ENCODE data around the gene TSPOAP1. TPM values are rescaled to one million over a fixed set of nuclear protein-coding genes. Genes with fewer than 3 reads are reported as not detected.

The TSPOAP1 gene
- total and polyA plus RNA-seq, 2 of the 13 experiments (the other 11 are each of a cell fraction or from before 2014, with no cell fraction given), result not detected

DNA sequence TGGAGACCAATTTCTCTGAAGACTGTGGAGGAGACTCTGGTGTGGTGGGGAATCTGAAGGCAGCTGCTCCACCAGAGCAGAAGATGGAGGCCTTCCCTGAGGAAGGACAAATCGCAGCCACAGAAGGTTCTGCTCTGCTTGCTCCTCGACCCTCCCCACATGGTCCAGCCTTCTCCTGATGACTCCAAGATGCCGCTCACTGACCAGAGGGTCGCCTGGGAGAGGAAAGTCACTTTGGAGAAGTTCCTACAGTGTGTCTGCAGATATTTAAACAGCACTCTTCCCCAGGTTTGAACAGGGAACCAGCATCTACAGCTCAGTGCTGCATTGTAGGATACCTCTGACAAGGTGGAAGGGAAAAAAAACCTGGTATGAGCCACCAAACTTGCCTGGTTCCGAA is 44.4 kb upstream of the TSPOAP1 start:
- Histone ChIP-seq H3K9ac (ENCODE audit: insufficient read depth, low read depth, low read length) (peak overlapping the region; percentile 32; the same call in 1 of the 2 replicates), H3K4me2 (ENCODE audit: low read depth, low read length) (no peak overlapping the region), H3K4me3 (replicated peaks in 1 of 3; ENCODE audit: insufficient read depth in 1 of 3, low read depth in 2 of 3, low read length in 3 of 3) (no peak overlapping the region), H2AFZ (ENCODE audit: low read length) (no peak overlapping the region), H4K20me1 (ENCODE audit: insufficient read depth, low read length) (no peaks in the 10 kb centered on the region), H3K27ac (ENCODE audit: extremely low read length, insufficient read depth, low read length) (peak overlapping the region; percentile 92), H3K79me2 (ENCODE audit: insufficient read depth, low read length) (peaks cover 90% of the 10 kb centered on the region), H3K4me1 (ENCODE audit: insufficient read depth, low read length) (peaks cover 97% of the 10 kb centered on the region), H3K27me3 (ENCODE audit: control insufficient read depth in 1 of 2, insufficient read depth in 2 of 2, low read length in 2 of 2) (no peaks in the 10 kb centered on the region), H3K9me3 (ENCODE audit: low read length) (no peaks in the 10 kb centered on the region), H3K36me3 (replicated peaks in 1 of 2; ENCODE audit: control insufficient read depth in 1 of 2, insufficient read depth in 2 of 2, low read length in 2 of 2) (peaks cover 31 to 61% of the 10 kb centered on the region in 2 experiments)
- no TSS peak for BruUV-seq (replicated peaks)
- TF ChIP-seq POLR2G (IDR thresholded peaks at IDR 0.05; ENCODE audit: low read depth, low read length) (0 out of 2 replicates have a peak, but pooled peaks have one; percentile 26), AGO2 (optimal IDR thresholded peaks at IDR 0.05; ENCODE audit: low read depth, low read length) (peak; percentile 70), RBM22 (optimal IDR thresholded peaks at IDR 0.05; ENCODE audit: low read length) (peak; percentile 66), ASH2L (IDR thresholded peaks at IDR 0.05; ENCODE audit: insufficient read length, low read depth, low read length) (no peak)
- POLR2A ChIA-PET, result interaction anchor here (0.7 to 12.9 kb wide), 7 partner anchors 7 to 290 kb away, joined by 3 to 458 read pairs (median 11); partner anchors contain the start of genes DYNLL2, RNF43 and SUPT4H1
- intact Hi-C loops (cut with micrococcal nuclease; ENCODE audit: unreplicated experiment) (no loop called here), in situ Hi-C loops (cut with HindIII; ENCODE audit: extremely low pct_ligation_motif_present, low pct_unique_long_range_greater_than_20kb) (no loop called here)
- ATAC-seq (no peak), FAIRE-seq (no peak), DNase-seq (ENCODE audit: low spot score) (no peak)
- CTCF ChIA-PET (ENCODE audit: low intra/inter-chr PET ratio, low total read pairs), result no interaction called here
- 97% methylated on average over 5 of the region's 5 CpGs for WGBS (ENCODE audit: low lambda C conversion rate)

DNA sequence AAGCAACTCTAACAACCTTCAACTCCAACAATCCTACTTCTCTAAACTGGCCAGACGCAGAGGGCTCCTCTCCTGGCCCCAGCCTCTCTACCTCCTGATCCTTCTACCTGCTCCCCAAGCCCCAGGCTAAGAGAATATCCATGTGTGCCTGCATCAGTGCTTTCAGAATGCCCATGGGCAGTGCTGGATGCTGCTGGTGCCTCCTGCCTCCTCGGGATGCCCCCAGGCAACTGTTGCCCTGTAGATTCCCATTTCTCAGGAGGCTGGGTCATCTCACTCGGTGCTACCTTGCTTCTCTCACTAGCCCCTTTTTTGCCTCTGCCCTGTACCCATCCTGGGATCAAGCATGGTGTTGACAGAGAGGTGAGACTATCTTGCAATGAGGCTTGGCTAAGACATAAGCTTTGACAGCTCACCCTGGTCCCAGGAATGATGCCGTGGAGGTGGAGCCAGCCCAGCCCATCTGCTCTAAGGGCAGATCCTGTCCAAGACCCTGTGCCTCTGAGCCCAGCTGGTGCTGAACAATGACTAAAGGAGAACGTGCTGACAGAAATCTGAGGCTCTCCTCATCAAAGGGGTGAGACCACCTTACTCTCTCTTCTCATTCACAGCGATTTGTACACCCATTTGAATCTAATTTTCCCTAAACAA is 42.8 kb upstream of the TSPOAP1 start:
- no TSS peak for BruUV-seq (replicated peaks)
- in situ Hi-C loops (cut with HindIII; ENCODE audit: extremely low pct_ligation_motif_present, low pct_unique_long_range_greater_than_20kb) (no loop called here), intact Hi-C loops (cut with micrococcal nuclease; ENCODE audit: unreplicated experiment) (no loop called here)
- no peak overlapping the region for H2AFZ ChIP-seq (ENCODE audit: low read length)
- ChIA-PET CTCF (ENCODE audit: low intra/inter-chr PET ratio, low total read pairs) (no interaction called here), POLR2A (interaction anchor here (0.9 to 12.9 kb wide), 5 partner anchors 9 to 44 kb away, joined by 3 to 458 read pairs (median 58); partner anchors contain the start of gene RNF43)
- FAIRE-seq (no peak), ATAC-seq (no peak), DNase-seq (ENCODE audit: low spot score) (no peak)
- no peaks in the 10 kb centered on the region for H3K27me3 ChIP-seq (ENCODE audit: control insufficient read depth in 1 of 2, insufficient read depth in 2 of 2, low read length in 2 of 2)
- no peaks in the 10 kb centered on the region for H3K9me3 ChIP-seq (ENCODE audit: low read length)
- 89% methylated on average over 5 of the region's 6 CpGs for WGBS (ENCODE audit: low lambda C conversion rate)
- H3K27ac ChIP-seq (ENCODE audit: extremely low read length, insufficient read depth, low read length), result peak overlapping the region; percentile 92
- H4K20me1 ChIP-seq (ENCODE audit: insufficient read depth, low read length), result no peaks in the 10 kb centered on the region
- H3K4me3 ChIP-seq (replicated peaks in 1 of 3; ENCODE audit: insufficient read depth in 1 of 3, low read depth in 2 of 3, low read length in 3 of 3), result no peak overlapping the region
- peaks cover 87% of the 10 kb centered on the region for H3K79me2 ChIP-seq (ENCODE audit: insufficient read depth, low read length)
- no peak overlapping the region for H3K4me2 ChIP-seq (ENCODE audit: low read depth, low read length)
- peaks cover 97% of the 10 kb centered on the region for H3K4me1 ChIP-seq (ENCODE audit: insufficient read depth, low read length)
- peak overlapping the region; percentile 36 for H3K9ac ChIP-seq (ENCODE audit: insufficient read depth, low read depth, low read length)
- H3K36me3 ChIP-seq (replicated peaks in 1 of 2; ENCODE audit: control insufficient read depth in 1 of 2, insufficient read depth in 2 of 2, low read length in 2 of 2), result peaks cover 35 to 63% of the 10 kb centered on the region in 2 experiments
- TF ChIP-seq MIER3 (CRISPR knock-in tag; IDR thresholded peaks at IDR 0.05; ENCODE audit: borderline replicate concordance), result no peak
- no peak for TF ChIP-seq ZNF737 (CRISPR knock-in tag; IDR thresholded peaks at IDR 0.05; ENCODE audit: borderline replicate concordance)
- TF ChIP-seq, protein P1, sequence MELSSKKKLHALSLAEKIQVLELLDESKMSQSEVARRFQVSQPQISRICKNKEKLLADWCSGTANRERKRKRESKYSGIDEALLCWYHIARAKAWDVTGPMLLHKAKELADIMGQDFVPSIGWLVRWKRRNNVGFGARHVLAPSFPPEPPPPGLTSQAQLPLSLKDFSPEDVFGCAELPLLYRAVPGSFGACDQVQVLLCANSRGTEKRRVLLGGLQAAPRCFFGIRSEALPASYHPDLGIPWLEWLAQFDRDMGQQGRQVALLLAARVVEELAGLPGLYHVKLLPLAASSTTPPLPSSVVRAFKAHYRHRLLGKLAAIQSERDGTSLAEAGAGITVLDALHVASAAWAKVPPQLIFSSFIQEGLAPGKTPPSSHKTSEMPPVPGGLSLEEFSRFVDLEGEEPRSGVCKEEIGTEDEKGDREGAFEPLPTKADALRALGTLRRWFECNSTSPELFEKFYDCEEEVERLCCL (CRISPR knock-in tag; IDR thresholded peaks at IDR 0.05; ENCODE audit: borderline replicate concordance), result no peak
- TF ChIP-seq RBFOX2 (IDR thresholded peaks at IDR 0.05; ENCODE audit: low read depth, low read length), result 0 out of 2 replicates have a peak, but pooled peaks have one; percentile 19
- TF ChIP-seq AGO2 (optimal IDR thresholded peaks at IDR 0.05; ENCODE audit: low read depth, low read length), result peak; percentile 40
- TF ChIP-seq ZNF547 (CRISPR knock-in tag; IDR thresholded peaks at IDR 0.05), result no peak
- no peak for TF ChIP-seq ZNF546 (CRISPR knock-in tag; conservative IDR thresholded peaks at IDR 0.05)
- no peak for TF ChIP-seq ZBTB1 (CRISPR knock-in tag; IDR thresholded peaks at IDR 0.05; ENCODE audit: borderline replicate concordance)
- TF ChIP-seq, protein P2, sequence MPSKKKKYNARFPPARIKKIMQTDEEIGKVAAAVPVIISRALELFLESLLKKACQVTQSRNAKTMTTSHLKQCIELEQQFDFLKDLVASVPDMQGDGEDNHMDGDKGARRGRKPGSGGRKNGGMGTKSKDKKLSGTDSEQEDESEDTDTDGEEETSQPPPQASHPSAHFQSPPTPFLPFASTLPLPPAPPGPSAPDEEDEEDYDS (CRISPR knock-in tag; IDR thresholded peaks at IDR 0.05), result no peak
- no peak for TF ChIP-seq ZNF264 (CRISPR knock-in tag; IDR thresholded peaks at IDR 0.05)
- no peak for TF ChIP-seq ZNF747 (CRISPR knock-in tag; IDR thresholded peaks at IDR 0.05; ENCODE audit: borderline replicate concordance)
- no peak for TF ChIP-seq ZNF543 (CRISPR knock-in tag; IDR thresholded peaks at IDR 0.05)
- no peak for TF ChIP-seq SAFB2 (CRISPR knock-in tag; IDR thresholded peaks at IDR 0.05; ENCODE audit: borderline replicate concordance, low read depth)

Measured in HepG2 (cell line).